Fibroblast of peridontal ligament (primary cell): Measurements from ENCODE around the gene MOV10L1.
A peak's percentile ranks its signal among the peaks of the same experiment; 100 is the strongest.

Experiments used
- DNase-seq: peaks from one replicate; pipeline ENCODE4 v3.0.0-alpha.2; 2010; ENCODE audit errors: extremely low read depth

MOV10L1 gene

GRCh38 chr22:50175921-50176849, 86.4 kb downstream of the MOV10L1 start:
- DNase-seq: no peak

- no peak for DNase-seq
Observed at GRCh38 chr22:50176850-50177536, 87.2 kb downstream of the MOV10L1 start.

- no peak for DNase-seq
Observed at GRCh38 chr22:50177537-50178470, 88.0 kb downstream of the MOV10L1 start.

- DNase-seq: no peak
Observed at GRCh38 chr22:50178471-50178864, 88.7 kb downstream of the MOV10L1 start.

GRCh38 chr22:50178871-50179869, 89.4 kb downstream of the MOV10L1 start:
- DNase-seq: no peak

- no peak for DNase-seq
Observed at GRCh38 chr22:50179937-50180726, 90.3 kb downstream of the MOV10L1 start.

GRCh38 chr22:50180727-50181521, 91.1 kb downstream of the MOV10L1 start:
- DNase-seq: no peak

- no peak for DNase-seq
Observed at GRCh38 chr22:50182176-50183081, 92.6 kb downstream of the MOV10L1 start.

- DNase-seq: no peak
Observed at GRCh38 chr22:50183141-50183971, 93.5 kb downstream of the MOV10L1 start.

GRCh38 chr22:50184004-50184901, 94.4 kb downstream of the MOV10L1 start:
- DNase-seq: peak; percentile 40

GRCh38 chr22:50184902-50185374, 95.1 kb downstream of the MOV10L1 start:
- no peak for DNase-seq

- peak; percentile 76 for DNase-seq
Observed at GRCh38 chr22:50185375-50186087, 95.7 kb downstream of the MOV10L1 start, which contains the start of gene TRABD. TSS of gene TRABD (plus strand) at chr22:50185913. CDS start at chr22:50193061, 7,148 bp downstream.

GRCh38 chr22:50186181-50186714, 96.4 kb downstream of the MOV10L1 start:
- DNase-seq: no peak

GRCh38 chr22:50186761-50187523, 97.1 kb downstream of the MOV10L1 start:
- peak; percentile 29 for DNase-seq
